ENCODE results near the gene PARD3.

- TF ChIP-seq, protein P1, sequence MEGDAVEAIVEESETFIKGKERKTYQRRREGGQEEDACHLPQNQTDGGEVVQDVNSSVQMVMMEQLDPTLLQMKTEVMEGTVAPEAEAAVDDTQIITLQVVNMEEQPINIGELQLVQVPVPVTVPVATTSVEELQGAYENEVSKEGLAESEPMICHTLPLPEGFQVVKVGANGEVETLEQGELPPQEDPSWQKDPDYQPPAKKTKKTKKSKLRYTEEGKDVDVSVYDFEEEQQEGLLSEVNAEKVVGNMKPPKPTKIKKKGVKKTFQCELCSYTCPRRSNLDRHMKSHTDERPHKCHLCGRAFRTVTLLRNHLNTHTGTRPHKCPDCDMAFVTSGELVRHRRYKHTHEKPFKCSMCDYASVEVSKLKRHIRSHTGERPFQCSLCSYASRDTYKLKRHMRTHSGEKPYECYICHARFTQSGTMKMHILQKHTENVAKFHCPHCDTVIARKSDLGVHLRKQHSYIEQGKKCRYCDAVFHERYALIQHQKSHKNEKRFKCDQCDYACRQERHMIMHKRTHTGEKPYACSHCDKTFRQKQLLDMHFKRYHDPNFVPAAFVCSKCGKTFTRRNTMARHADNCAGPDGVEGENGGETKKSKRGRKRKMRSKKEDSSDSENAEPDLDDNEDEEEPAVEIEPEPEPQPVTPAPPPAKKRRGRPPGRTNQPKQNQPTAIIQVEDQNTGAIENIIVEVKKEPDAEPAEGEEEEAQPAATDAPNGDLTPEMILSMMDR (IDR thresholded peaks at IDR 0.05 in 2 of 3, conservative IDR thresholded peaks at IDR 0.05 in 1 of 3; ENCODE audit: borderline replicate concordance in 1 of 3, insufficient read depth in 1 of 3, low read depth in 2 of 3, low read length in 2 of 3): no peak
- no peak for TF ChIP-seq MAX (IDR thresholded peaks at IDR 0.05)
- no peak for TF ChIP-seq CEBPB (IDR thresholded peaks at IDR 0.05; ENCODE audit: low read depth)
- TF ChIP-seq EZH2phosphoT487 (IDR thresholded peaks at IDR 0.05; ENCODE audit: borderline replicate concordance): no peak
- no peak for TF ChIP-seq CBX3 (IDR thresholded peaks at IDR 0.05; ENCODE audit: low read depth)
- TF ChIP-seq POLR2A (IDR thresholded peaks at IDR 0.05; ENCODE audit: borderline replicate concordance, extremely low read depth, insufficient read depth, insufficient read length): no peak
- no peak for TF ChIP-seq EZH2 (IDR thresholded peaks at IDR 0.05)
- no peak for TF ChIP-seq SP1 (IDR thresholded peaks at IDR 0.05; ENCODE audit: low read depth)
- TF ChIP-seq POLR2AphosphoS5 (IDR thresholded peaks at IDR 0.05; ENCODE audit: low read depth, low read length): no peak
- TF ChIP-seq ZBTB33 (IDR thresholded peaks at IDR 0.05; ENCODE audit: extremely low read depth, insufficient replicate concordance, low read length): no peak
- TF ChIP-seq, protein P2, sequence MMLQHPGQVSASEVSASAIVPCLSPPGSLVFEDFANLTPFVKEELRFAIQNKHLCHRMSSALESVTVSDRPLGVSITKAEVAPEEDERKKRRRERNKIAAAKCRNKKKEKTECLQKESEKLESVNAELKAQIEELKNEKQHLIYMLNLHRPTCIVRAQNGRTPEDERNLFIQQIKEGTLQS (IDR thresholded peaks at IDR 0.05): no peak
- no peak for TF ChIP-seq SRF (IDR thresholded peaks at IDR 0.05; ENCODE audit: low read depth)
- no peak for TF ChIP-seq RAD21 (IDR thresholded peaks at IDR 0.05; ENCODE audit: low read depth)
These were observed 463.9 kb downstream of the PARD3 start for GRCh38 chr10:34351161-34351560.

All from HCT116 (cell line).